Esophagus muscularis mucosa (tissue), 4 donors: ENCODE measurements around the gene JPH3. TPM values are rescaled to one million over a fixed set of nuclear protein-coding genes. Genes with fewer than 3 reads are reported as not detected.

Experiments used
- DNase-seq: peaks from one replicate; pipeline ENCODE4 v3.0.0-alpha.2; 2017; ENCODE audit errors: extremely low spot score
- H3K27ac ChIP-seq, 4 donors: fragments of 200-600 bp; sonication (generic); replicated peaks in 1 of 4; 1 replicate in 3 of 4; 2 replicates in 1 of 4; pipeline ENCODE4 v1.5.1; 2016 to 2019; ENCODE audit warnings: mild to moderate bottlenecking in 1 of 4
- H3K27me3 ChIP-seq, 4 donors: fragments of 200-600 bp; sonication (generic); one replicate each; pipeline versions ENCODE4 v1.5.1 to v1.6.0; 2016 to 2019
- H3K36me3 ChIP-seq, 4 donors: fragments of 200-600 bp; sonication (generic); one replicate each; pipeline ENCODE4 v1.5.1; 2016 to 2019
- H3K4me1 ChIP-seq, 4 donors: fragments of 200-600 bp; sonication (generic); one replicate each; pipeline ENCODE4 v1.5.1; 2016 to 2019
- H3K4me3 ChIP-seq, 4 donors: fragments of 200-600 bp; sonication (generic); 1 replicate in 2 of 4; 2 replicates in 2 of 4; pipeline ENCODE4 v1.5.1; 2016 to 2019; ENCODE audit warnings: mild to moderate bottlenecking in 4 of 4, moderate library complexity in 1 of 4
- H3K9me3 ChIP-seq, 4 donors: fragments of 200-600 bp; sonication (generic); 1 replicate in 3 of 4; 2 replicates in 1 of 4; pipeline ENCODE4 v1.5.1; 2016 to 2019
- EP300 ChIP-seq: sonication (generic); formaldehyde crosslinking; IDR thresholded peaks from one replicate; pipeline ENCODE4 v1.6.1; 2017; ENCODE audit warnings: antibody characterized with exemption
- POLR2A ChIP-seq: fragments of 450-650 bp; IDR thresholded peaks from one replicate; pipeline ENCODE4 v1.6.1; 2017; ENCODE audit warnings: antibody characterized with exemption, moderate library complexity, mild to moderate bottlenecking, low read depth
- POLR2AphosphoS5 ChIP-seq, 2 donors: sonication (generic); formaldehyde crosslinking; IDR thresholded peaks; one replicate each; pipeline ENCODE4 v1.6.1; 2017; ENCODE audit warnings: antibody characterized with exemption in 2 of 2
- WGBS: methylation state at CpG from one replicate; pipeline ENCODE4 v1.1.5; 2018; 5-methylcytosine and 5-hydroxymethylcytosine counted together
- intact Hi-C: fragments of 100-400 bp; cut with DNase I; formaldehyde crosslinking; loops from one replicate; pipeline ENCODE4 v1.15.1; 2023
- total RNA-seq, 4 donors: library from RNA; depleted of rRNA; stranded (reverse); fragments of >200 nt; gene quantifications; one replicate each; pipeline versions ENCODE4 v1.1.0 to v1.2.1, GENCODE V29; 2016
- TF ChIP-seq, protein P1 (sequence below), 3 experiments: fragments of 200-600 bp in 2 of 3; fragments of 450-650 bp in 1 of 3; sonication (generic) in 2 of 3; IDR thresholded peaks; one replicate each; pipeline ENCODE4 v1.5.1; 2017 to 2019; ENCODE audit warnings: antibody characterized with exemption in 3 of 3, mild to moderate bottlenecking in 2 of 3, moderate library complexity in 1 of 3

JPH3 gene
- total RNA-seq, 4 donors from 2014 or later: 0.42 to 2.2 (median 0.54) TPM

GRCh38 chr16:87561200-87562105 is 40.9 kb upstream of the JPH3 start:
- intact Hi-C loops: no loop called here
- peaks cover 0 to 15% (median 0%) of the 10 kb centered on the region in 4 donors for H3K27me3 ChIP-seq
- H3K4me3 ChIP-seq: no peak overlapping the region
- H3K36me3 ChIP-seq: no peaks in the 10 kb centered on the region
- WGBS: 95% methylated on average over 24 of the region's 29 CpGs
- peaks cover 4 to 18% (median 7%) of the 10 kb centered on the region in 4 donors for H3K4me1 ChIP-seq
- DNase-seq: no peak
- H3K9me3 ChIP-seq: no peaks in the 10 kb centered on the region
- H3K27ac ChIP-seq: no peak overlapping the region
- TF ChIP-seq EP300 (no peak), POLR2AphosphoS5 (IDR thresholded peaks at IDR 0.05) (no peak), POLR2A (no peak)
- TF ChIP-seq, protein P1, sequence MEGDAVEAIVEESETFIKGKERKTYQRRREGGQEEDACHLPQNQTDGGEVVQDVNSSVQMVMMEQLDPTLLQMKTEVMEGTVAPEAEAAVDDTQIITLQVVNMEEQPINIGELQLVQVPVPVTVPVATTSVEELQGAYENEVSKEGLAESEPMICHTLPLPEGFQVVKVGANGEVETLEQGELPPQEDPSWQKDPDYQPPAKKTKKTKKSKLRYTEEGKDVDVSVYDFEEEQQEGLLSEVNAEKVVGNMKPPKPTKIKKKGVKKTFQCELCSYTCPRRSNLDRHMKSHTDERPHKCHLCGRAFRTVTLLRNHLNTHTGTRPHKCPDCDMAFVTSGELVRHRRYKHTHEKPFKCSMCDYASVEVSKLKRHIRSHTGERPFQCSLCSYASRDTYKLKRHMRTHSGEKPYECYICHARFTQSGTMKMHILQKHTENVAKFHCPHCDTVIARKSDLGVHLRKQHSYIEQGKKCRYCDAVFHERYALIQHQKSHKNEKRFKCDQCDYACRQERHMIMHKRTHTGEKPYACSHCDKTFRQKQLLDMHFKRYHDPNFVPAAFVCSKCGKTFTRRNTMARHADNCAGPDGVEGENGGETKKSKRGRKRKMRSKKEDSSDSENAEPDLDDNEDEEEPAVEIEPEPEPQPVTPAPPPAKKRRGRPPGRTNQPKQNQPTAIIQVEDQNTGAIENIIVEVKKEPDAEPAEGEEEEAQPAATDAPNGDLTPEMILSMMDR (IDR thresholded peaks at IDR 0.05): no peak

DNA sequence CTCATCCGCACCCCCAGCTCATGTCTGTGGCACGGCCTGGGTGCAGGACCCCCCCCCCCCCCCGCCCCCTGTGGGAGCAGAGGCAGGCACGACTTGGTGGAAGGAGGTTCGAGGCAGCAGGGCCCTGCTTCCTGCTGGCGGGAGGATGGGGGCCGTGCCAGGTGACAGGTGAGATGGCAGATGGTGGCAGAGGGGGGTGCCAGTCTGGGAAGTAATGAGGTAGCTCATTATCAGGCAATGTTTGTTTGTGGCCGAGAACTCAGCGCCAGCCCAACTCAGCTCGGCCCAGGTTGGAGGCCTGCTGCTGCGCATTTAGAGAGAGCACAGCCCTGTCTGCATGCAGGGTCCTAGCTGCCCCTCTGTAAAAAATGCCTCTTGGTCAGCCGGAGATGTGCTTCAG is 40.1 kb upstream of the JPH3 start:
- WGBS: 75% methylated on average over 10 of the region's 12 CpGs
- H3K27ac ChIP-seq: no peak overlapping the region
- H3K9me3 ChIP-seq: no peaks in the 10 kb centered on the region
- DNase-seq: no peak
- H3K27me3 ChIP-seq: peaks cover 0 to 15% (median 0%) of the 10 kb centered on the region in 4 donors
- peaks cover 0 to 10% (median under 1%) of the 10 kb centered on the region in 4 donors for H3K4me1 ChIP-seq
- no peaks in the 10 kb centered on the region for H3K36me3 ChIP-seq
- H3K4me3 ChIP-seq: no peak overlapping the region
- TF ChIP-seq EP300 (no peak), POLR2A (no peak), POLR2AphosphoS5 (IDR thresholded peaks at IDR 0.05) (no peak)
- TF ChIP-seq, protein P1 (IDR thresholded peaks at IDR 0.05): no peak
- intact Hi-C loops: no loop called here

DNA sequence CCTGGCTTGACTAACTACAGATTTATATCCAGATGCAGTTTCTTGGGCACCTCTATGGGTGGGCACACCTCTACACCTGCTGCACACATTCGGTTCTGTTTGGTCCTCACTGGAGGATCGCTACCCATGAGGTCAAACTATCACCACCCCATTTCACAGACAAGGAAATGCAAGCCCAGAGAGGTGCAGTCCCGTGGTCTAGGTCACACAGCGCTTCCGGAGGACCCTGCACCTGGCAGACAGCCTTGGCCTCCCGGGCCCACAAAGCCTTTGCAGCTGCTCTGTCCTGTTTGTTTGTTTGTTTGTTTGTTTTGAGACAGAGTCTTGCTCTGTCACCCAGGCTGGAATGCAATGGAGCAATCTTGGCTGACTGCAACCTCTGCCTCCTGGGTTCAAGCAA is 39.3 kb upstream of the JPH3 start:
- TF ChIP-seq EP300 (no peak), POLR2AphosphoS5 (IDR thresholded peaks at IDR 0.05) (no peak), POLR2A (no peak)
- TF ChIP-seq, protein P1 (IDR thresholded peaks at IDR 0.05): no peak
- Histone ChIP-seq H3K27ac (no peak overlapping the region), H3K27me3 (peaks cover 0 to 11% (median 0%) of the 10 kb centered on the region in 4 donors), H3K36me3 (no peaks in the 10 kb centered on the region), H3K9me3 (no peaks in the 10 kb centered on the region), H3K4me3 (no peak overlapping the region), H3K4me1 (peaks cover 0 to 8% (median 0%) of the 10 kb centered on the region in 4 donors)
- intact Hi-C loops: no loop called here
- WGBS: 92% methylated on average over 2 of the region's 6 CpGs
- no peak for DNase-seq

DNA sequence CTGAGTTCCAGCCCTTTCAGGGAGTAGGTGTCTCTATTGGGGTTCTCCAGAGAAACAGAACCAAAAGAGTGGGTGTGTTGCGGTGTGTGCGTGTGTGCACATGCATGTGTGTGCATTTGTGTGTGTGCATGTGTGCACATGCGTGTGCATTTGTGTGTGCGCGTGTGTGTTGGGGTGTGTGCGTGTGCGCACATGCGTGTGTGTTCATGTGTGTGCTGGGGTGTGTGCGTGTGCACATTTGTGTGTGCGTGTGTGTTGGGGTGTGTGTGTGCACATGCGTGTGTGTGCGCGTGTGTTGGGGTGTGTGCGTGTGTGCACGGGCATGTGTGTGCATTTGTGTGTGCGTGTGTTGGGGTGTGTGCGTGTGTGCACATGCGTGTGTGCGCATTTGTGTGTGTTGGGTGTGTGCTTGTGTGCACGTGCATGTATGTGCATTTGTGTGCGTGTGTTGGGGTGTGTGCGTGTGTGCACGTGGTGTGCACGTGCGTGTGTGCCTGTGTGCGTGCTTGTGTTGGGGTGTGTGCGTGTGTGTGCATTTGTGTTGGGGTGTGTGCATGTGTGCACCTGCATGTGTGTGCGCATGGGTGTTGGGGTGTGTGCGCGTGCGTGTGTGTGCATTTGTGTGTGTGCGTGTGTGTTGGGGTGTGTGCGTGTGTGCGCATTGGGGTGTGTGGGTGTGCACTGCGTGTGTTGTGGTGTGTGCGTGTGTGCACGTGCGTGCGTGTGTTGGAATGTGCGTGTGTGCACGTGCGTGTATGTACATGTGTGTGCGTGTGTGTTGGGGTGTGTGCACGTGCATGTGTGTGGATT is 38.4 kb upstream of the JPH3 start:
- no peak for DNase-seq
- Histone ChIP-seq H3K9me3 (no peaks in the 10 kb centered on the region), H3K36me3 (no peaks in the 10 kb centered on the region), H3K4me1 (peaks cover 0 to 8% (median 0%) of the 10 kb centered on the region in 4 donors), H3K4me3 (no peak overlapping the region), H3K27ac (no peak overlapping the region), H3K27me3 (peaks cover 0 to 8% (median 0%) of the 10 kb centered on the region in 4 donors)
- intact Hi-C loops: no loop called here
- TF ChIP-seq EP300: no peak
- TF ChIP-seq POLR2AphosphoS5 (IDR thresholded peaks at IDR 0.05): no peak
- no peak for TF ChIP-seq POLR2A
- TF ChIP-seq, protein P1 (IDR thresholded peaks at IDR 0.05): no peak
- WGBS: 79% methylated on average over 37 of the region's 44 CpGs
